Lung microvascular endothelial cell (primary cell): ENCODE measurements around the gene CDH12. TPM values are rescaled to one million over a fixed set of nuclear protein-coding genes. Genes with fewer than 3 reads are reported as not detected.
A peak's percentile ranks its signal among the peaks of the same experiment; 100 is the strongest.

ENCODE experiments used
- DNase-seq, 2 donors: peaks; one replicate each; pipeline versions ENCODE4 v3.0.0 to v3.0.0-alpha.2; 2010; ENCODE audit warnings: low read depth in 2 of 2
- total RNA-seq: library from RNA; depleted of rRNA; stranded (reverse); fragments of >200 nt; gene quantifications from 2 replicates; pipeline ENCODE4 v1.2.1, GENCODE V29; 2014

The CDH12 gene
- total RNA-seq, 1 donor from 2014 or later, result not detected

GRCh38 chr5:21774281-21774680, 1078.9 kb downstream of the CDH12 start:
- DNase-seq, result no peak

- no peak for DNase-seq
These were observed 1079.7 kb downstream of the CDH12 start for GRCh38 chr5:21773456-21773855.

GRCh38 chr5:21765406-21765805, 1087.7 kb downstream of the CDH12 start:
- DNase-seq, result no peak

DNA sequence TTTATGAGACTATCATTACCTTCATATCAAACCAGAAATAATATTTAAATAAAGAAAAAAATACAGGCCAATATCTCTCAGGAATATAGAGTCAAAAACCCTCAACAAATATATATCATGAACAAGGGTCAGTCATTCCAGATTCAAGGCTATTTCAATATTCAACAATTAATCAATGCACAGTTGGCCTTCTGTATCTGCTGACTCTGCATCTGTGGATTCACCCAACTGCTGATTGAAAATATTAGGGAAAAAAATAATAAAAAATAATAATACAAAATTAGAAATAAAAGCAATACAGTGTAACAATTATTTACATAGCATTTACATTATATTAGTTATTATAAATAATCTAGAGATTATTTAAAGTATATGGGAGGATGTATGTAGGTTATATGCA, 1114.0 kb downstream of the CDH12 start:
- no peak for DNase-seq

GRCh38 chr5:21723500-21723899, 1129.6 kb downstream of the CDH12 start:
- DNase-seq, result no peak

GRCh38 chr5:21711866-21712758, 1141.0 kb downstream of the CDH12 start:
- peak in 1 of 2 donors; percentile 5 for DNase-seq

DNA sequence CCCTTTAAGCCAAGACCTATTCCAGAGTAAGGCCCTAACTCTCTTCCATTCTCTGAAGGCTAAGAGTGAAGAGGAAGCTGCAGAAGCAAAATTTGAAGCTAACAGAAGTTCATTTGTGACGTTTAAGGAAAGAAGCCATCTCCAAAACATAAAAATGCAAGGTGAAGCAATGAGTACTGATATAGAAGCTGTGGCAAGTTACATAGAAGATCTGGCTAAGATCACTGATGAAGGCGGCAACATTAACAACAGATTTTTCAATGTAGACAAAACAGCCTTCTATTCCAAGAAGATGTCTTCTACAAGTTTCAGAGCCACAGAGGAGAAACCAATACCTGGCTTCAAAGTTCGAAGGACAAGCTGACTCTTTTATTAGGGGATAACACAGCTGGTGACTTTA, 1143.4 kb downstream of the CDH12 start:
- no peak for DNase-seq

DNA sequence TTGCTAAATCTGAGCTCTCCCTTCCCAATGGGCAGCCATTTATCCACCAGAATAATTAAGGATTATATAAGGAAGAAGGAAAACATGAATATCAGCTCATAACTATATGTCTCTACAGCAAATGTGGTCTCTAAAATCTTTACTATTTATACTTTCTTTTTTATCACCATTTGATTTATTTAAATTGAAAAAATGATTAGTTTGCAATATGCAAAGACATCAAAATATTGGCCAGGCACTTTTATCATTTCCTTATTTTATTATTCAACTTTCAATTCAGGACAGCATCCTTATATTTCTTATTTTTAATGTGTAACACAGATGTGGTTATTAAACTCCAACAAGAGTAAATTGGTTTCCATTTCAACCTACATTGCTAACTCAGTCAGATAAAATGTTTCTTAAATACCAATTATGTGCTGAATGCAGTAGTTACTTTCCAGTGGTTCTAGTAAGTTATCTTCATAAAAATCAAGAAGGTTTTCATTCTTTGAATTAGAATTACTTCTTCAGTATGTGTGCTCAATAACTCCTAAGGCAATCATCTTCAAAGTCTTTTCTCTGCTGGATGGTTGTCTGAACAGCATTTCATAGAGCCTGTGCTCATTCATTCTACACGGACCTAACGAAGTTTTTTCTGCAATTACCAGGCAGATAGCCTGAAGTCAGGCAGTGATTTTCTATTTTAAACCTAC, 1148.0 kb downstream of the CDH12 start:
- no peak for DNase-seq

DNA sequence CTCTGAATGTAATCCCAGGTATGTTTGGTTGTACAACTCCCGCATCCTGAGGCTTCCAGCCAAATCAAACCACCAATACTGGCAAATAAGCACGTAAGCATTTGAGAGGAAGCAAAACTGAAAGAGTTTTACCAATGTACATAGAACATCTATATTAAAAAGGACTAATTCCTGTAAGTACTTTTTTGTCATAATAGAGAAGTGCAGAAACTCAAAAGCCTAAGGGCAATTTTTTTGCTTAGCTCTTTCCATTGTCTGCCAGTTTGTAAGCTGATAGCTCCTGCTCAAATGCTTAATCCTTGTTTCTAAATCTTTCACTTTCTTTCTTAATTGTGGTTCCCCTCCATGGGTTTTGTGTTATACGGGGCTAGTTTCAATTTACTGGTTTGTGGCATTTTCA, 1151.8 kb downstream of the CDH12 start:
- DNase-seq, result no peak
